HepG2 (cell line): Measurements from ENCODE around the gene PNKD. TPM values are rescaled to one million over a fixed set of nuclear protein-coding genes. Genes with fewer than 3 reads are reported as not detected.

Source experiments
- ARHGAP35 ChIP-seq: sonication (generic); formaldehyde crosslinking; IDR thresholded peaks from 2 replicates; pipeline ENCODE4 v1.9.0; 2022; ENCODE audit warnings: mild to moderate bottlenecking, inconsistent platforms, moderate library complexity, missing genetic modification reagents, borderline replicate concordance
- FOXK1 ChIP-seq: sonication (generic); formaldehyde crosslinking; IDR thresholded peaks from 2 replicates; pipeline ENCODE4 v1.4.0; 2020; ENCODE audit warnings: low read depth, missing genetic modification reagents, borderline replicate concordance
- HIVEP1 ChIP-seq: sonication (generic); formaldehyde crosslinking; IDR thresholded peaks from 2 replicates; pipeline ENCODE4 v1.4.0; 2020; ENCODE audit warnings: mild to moderate bottlenecking, missing genetic modification reagents
- IKZF1 ChIP-seq: fragments of 450-650 bp; IDR thresholded peaks from 2 replicates; pipeline ENCODE4 v1.7.1; 2016
- JUN ChIP-seq: sonication (generic); formaldehyde crosslinking; IDR thresholded peaks from 2 replicates; pipeline ENCODE4 v1.4.0; 2020; ENCODE audit warnings: mild to moderate bottlenecking, missing genetic modification reagents
- MAFG ChIP-seq: sonication (generic); formaldehyde crosslinking; IDR thresholded peaks from 2 replicates; pipeline ENCODE4 v1.5.1; 2020; ENCODE audit warnings: mild to moderate bottlenecking, missing genetic modification reagents
- MEIS1 ChIP-seq: sonication (generic); formaldehyde crosslinking; IDR thresholded peaks from 2 replicates; pipeline ENCODE4 v1.9.0; 2021; ENCODE audit warnings: mild to moderate bottlenecking, missing genetic modification reagents, moderate library complexity, borderline replicate concordance
- NCOA1 ChIP-seq: sonication (generic); formaldehyde crosslinking; IDR thresholded peaks from 2 replicates; pipeline ENCODE4 v1.9.0; 2021; ENCODE audit warnings: missing genetic modification reagents
- NCOA2 ChIP-seq: sonication (generic); formaldehyde crosslinking; IDR thresholded peaks from 2 replicates; pipeline ENCODE4 v1.8.0; 2022; ENCODE audit warnings: inconsistent platforms
- NR3C1 ChIP-seq: sonication (generic); formaldehyde crosslinking; IDR thresholded peaks from 2 replicates; pipeline ENCODE4 v1.4.0; 2020; ENCODE audit warnings: missing genetic modification reagents
- RAD21 ChIP-seq: fragments of 450-650 bp; formaldehyde crosslinking; IDR thresholded peaks from 2 replicates; pipeline ENCODE4 v1.5.0; 2020; ENCODE audit warnings: mild to moderate bottlenecking
- SIX1 ChIP-seq: sonication (generic); formaldehyde crosslinking; IDR thresholded peaks from 2 replicates; pipeline ENCODE4 v1.4.0; 2020; ENCODE audit warnings: missing genetic modification reagents, borderline replicate concordance
- SP4 ChIP-seq: sonication (generic); formaldehyde crosslinking; IDR thresholded peaks from 2 replicates; pipeline ENCODE4 v1.8.1; 2023; ENCODE audit warnings: mild to moderate bottlenecking, missing genetic modification reagents
- SRSF1 ChIP-seq: fragments of 200-400 bp; formaldehyde crosslinking; optimal IDR thresholded peaks from 2 replicates; pipeline ENCODE3; 2017; ENCODE audit warnings: mild to moderate bottlenecking, low read depth, low read length, moderate library complexity
- TAF1 ChIP-seq: sonication (generic); formaldehyde crosslinking; IDR thresholded peaks from 2 replicates; pipeline ENCODE4 v1.4.0; 2020; ENCODE audit warnings: missing genetic modification reagents
- ZFP82 ChIP-seq: sonication (generic); formaldehyde crosslinking; IDR thresholded peaks from 2 replicates; pipeline ENCODE4 v1.5.1; 2020; ENCODE audit warnings: mild to moderate bottlenecking, missing genetic modification reagents, borderline replicate concordance
- ZMAT3 ChIP-seq: sonication (generic); formaldehyde crosslinking; conservative IDR thresholded peaks from 2 replicates; pipeline ENCODE4 v1.7.0; 2021; ENCODE audit warnings: missing genetic modification reagents
- ZNF556 ChIP-seq: sonication (generic); formaldehyde crosslinking; IDR thresholded peaks from 2 replicates; pipeline ENCODE4 v1.4.0; 2020; ENCODE audit warnings: mild to moderate bottlenecking, missing genetic modification reagents, borderline replicate concordance
- polyA plus RNA-seq, 8 experiments: library from polyadenylated mRNA; depleted of rRNA in 3 of 8; stranded (reverse) in 7 of 8; unstranded in 1 of 8; fragments of >200 nt; fragmentation: Illumina TruSeq in 4 of 8; extraction: Trizol in 4 of 8; gene quantifications; 2 replicates each; pipeline versions ENCODE4 v1.2.1 to v1.2.3, GENCODE V29; 2011 to 2016; ENCODE audit warnings: low read depth in 4 of 8, missing spikeins in 1 of 8, mixed read lengths in 1 of 8; ENCODE audit not compliant: insufficient read depth in 1 of 8
- total RNA-seq, 5 experiments: library from RNA; depleted of rRNA; stranded (reverse); fragments of >200 nt; fragmentation: Illumina TruSeq; extraction: Trizol; gene quantifications; 2 replicates each; pipeline ENCODE4 v1.2.3, GENCODE V29; 2016; ENCODE audit warnings: low read depth in 1 of 5
- TF ChIP-seq, protein P1 (sequence below): sonication (generic); formaldehyde crosslinking; IDR thresholded peaks from one replicate; pipeline ENCODE4 v1.5.1; 2020; ENCODE audit warnings: mild to moderate bottlenecking, missing genetic modification reagents; ENCODE audit errors: not compliant biosample characterization
- TF ChIP-seq, protein P2 (sequence below): sonication (generic); formaldehyde crosslinking; conservative IDR thresholded peaks from 2 replicates; pipeline ENCODE4 v1.4.0; 2020; ENCODE audit warnings: missing genetic modification reagents
- TF ChIP-seq, protein P3 (sequence below): IDR thresholded peaks from 2 replicates; pipeline ENCODE4 v1.6.1; 2016; ENCODE audit warnings: low read depth, borderline replicate concordance

The PNKD gene
- total and polyA plus RNA-seq, 2 of the 13 experiments (the other 11 are each of a cell fraction or from before 2014, with no cell fraction given), result 55.9 to 80.4 TPM

DNA sequence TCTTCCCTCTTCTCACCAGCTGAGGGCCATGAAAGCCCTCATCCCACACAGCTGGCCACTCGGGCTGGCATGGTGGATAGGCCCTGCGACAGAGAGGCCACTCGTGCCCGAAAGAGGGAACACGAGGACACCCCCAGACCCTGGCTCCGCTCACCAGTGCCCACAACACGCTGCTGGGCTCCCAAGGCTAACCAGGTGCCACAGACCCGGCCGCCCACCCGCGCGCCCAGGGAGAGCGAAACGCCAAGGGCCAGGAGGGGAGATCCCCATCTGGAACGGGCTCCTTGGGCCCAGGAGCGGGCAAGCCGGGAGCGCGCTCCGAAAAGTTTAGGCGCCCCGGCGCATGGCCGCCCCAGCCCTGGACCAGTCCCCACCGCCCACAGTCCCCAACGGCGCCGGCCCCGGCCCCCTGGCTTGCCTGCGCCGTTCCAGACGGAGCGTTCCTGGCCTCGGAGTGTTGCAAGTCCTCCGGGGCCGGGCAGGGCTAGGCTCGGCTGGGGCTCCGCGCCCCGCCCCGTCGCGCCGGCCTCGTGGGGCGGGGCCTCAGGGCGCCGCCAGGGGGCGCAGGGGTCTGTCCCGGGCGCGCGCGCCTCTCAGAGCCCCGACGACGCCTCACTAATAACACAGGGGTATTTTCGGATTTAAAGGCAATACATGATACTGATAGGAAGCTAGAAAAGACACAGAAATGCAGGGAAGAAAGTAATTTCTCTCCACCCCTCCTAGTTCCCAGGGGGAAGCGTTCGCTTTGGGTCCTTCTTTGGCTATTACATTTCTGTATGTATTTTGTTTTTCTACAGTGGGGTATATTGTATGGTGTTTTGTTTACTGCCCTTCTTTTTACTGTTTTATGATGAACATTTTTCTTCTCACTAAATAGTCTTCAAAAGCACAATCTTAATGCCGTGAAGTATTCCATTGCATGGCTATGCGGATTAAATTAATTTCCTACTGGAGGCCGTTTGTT, 22.0 kb downstream of the PNKD start, which contains the start of gene TMBIM1 (continued):
- TF ChIP-seq FOXK1 (CRISPR knock-in tag), result no peak
- TF ChIP-seq ARHGAP35 (CRISPR knock-in tag), result peak; percentile 82
- TF ChIP-seq RAD21 (CRISPR knock-in tag), result peak; percentile 96
- no peak; the same call in 1 of the 2 replicates for TF ChIP-seq MEIS1
- TF ChIP-seq NCOA2 (CRISPR knock-in tag), result no peak
- peak; percentile 51; the same call in 1 of the 2 replicates for TF ChIP-seq NCOA1 (CRISPR knock-in tag)
- TF ChIP-seq SIX1 (CRISPR knock-in tag), result no peak
- TF ChIP-seq NR3C1, result 0 out of 2 replicates have a peak, but pooled peaks have one; percentile 22
- no peak for TF ChIP-seq IKZF1
- TF ChIP-seq SRSF1, result peak; percentile 76
- TF ChIP-seq JUN (CRISPR knock-in tag), result no peak
- TF ChIP-seq ZFP82 (CRISPR knock-in tag), result 0 out of 2 replicates have a peak, but pooled peaks have one; percentile 83
- no peak for TF ChIP-seq MAFG (CRISPR knock-in tag)
- TF ChIP-seq, protein P1, sequence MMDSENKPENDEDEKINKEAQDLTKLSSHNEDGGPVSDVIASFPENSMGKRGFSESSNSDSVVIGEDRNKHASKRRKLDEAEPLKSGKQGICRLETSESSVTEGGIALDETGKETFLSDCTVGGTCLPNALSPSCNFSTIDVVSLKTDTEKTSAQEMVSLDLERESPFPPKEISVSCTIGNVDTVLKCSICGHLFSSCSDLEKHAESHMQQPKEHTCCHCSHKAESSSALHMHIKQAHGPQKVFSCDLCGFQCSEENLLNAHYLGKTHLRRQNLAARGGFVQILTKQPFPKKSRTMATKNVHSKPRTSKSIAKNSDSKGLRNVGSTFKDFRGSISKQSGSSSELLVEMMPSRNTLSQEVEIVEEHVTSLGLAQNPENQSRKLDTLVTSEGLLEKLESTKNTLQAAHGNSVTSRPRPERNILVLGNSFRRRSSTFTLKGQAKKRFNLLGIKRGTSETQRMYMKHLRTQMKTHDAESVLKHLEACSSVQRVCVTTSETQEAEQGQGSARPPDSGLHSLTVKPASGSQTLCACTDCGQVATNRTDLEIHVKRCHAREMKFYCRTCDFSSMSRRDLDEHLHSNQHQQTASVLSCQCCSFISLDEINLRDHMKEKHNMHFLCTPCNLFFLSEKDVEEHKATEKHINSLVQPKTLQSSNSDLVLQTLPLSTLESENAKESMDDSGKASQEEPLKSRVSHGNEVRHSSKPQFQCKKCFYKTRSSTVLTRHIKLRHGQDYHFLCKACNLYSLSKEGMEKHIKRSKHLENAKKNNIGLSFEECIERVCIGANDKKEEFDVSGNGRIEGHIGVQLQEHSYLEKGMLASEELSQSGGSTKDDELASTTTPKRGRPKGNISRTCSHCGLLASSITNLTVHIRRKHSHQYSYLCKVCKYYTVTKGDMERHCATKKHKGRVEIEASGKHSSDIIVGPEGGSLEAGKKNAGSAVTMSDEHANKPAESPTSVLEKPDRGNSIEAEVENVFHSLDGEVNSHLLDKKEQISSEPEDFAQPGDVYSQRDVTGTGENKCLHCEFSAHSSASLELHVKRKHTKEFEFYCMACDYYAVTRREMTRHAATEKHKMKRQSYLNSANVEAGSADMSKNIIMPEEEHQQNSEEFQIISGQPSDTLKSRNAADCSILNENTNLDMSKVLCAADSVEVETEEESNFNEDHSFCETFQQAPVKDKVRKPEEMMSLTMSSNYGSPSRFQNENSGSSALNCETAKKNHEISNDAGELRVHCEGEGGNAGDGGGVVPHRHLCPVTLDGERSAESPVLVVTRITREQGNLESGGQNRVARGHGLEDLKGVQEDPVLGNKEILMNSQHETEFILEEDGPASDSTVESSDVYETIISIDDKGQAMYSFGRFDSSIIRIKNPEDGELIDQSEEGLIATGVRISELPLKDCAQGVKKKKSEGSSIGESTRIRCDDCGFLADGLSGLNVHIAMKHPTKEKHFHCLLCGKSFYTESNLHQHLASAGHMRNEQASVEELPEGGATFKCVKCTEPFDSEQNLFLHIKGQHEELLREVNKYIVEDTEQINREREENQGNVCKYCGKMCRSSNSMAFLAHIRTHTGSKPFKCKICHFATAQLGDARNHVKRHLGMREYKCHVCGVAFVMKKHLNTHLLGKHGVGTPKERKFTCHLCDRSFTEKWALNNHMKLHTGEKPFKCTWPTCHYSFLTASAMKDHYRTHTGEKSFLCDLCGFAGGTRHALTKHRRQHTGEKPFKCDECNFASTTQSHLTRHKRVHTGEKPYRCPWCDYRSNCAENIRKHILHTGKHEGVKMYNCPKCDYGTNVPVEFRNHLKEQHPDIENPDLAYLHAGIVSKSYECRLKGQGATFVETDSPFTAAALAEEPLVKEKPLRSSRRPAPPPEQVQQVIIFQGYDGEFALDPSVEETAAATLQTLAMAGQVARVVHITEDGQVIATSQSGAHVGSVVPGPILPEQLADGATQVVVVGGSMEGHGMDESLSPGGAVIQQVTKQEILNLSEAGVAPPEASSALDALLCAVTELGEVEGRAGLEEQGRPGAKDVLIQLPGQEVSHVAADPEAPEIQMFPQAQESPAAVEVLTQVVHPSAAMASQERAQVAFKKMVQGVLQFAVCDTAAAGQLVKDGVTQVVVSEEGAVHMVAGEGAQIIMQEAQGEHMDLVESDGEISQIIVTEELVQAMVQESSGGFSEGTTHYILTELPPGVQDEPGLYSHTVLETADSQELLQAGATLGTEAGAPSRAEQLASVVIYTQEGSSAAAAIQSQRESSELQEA (CRISPR knock-in tag), result peak; percentile 61
- TF ChIP-seq TAF1, result peak; percentile 79
- TF ChIP-seq, protein P2, sequence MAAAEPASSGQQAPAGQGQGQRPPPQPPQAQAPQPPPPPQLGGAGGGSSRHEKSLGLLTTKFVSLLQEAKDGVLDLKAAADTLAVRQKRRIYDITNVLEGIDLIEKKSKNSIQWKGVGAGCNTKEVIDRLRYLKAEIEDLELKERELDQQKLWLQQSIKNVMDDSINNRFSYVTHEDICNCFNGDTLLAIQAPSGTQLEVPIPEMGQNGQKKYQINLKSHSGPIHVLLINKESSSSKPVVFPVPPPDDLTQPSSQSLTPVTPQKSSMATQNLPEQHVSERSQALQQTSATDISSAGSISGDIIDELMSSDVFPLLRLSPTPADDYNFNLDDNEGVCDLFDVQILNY (CRISPR knock-in tag), result no peak
- no peak for TF ChIP-seq ZNF556 (CRISPR knock-in tag)
- TF ChIP-seq SP4 (CRISPR knock-in tag), result peak; percentile 82
- TF ChIP-seq, protein P3, sequence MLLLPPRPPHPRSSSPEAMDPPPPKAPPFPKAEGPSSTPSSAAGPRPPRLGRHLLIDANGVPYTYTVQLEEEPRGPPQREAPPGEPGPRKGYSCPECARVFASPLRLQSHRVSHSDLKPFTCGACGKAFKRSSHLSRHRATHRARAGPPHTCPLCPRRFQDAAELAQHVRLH (CRISPR knock-in tag), result peak; percentile 74; the same call in 1 of the 2 replicates
- TF ChIP-seq HIVEP1 (CRISPR knock-in tag), result peak; percentile 89
- peak; percentile 92 for TF ChIP-seq ZMAT3
